Measurements from ENCODE around the gene CDH2.
A peak's percentile ranks its signal among the peaks of the same experiment; 100 is the strongest.

CDH2 gene

GRCh38 chr18:28176948-28177827, at the start of gene CDH2:
CDH2 (minus strand) TSS chr18:28177130; CDS start chr18:28177022, 108 bp downstream.
- no peak for DNase-seq (ENCODE audit: low spot score)

- no peak for DNase-seq (ENCODE audit: low spot score)
These were observed 35.1 kb upstream of the CDH2 start for GRCh38 chr18:28212060-28212459.

- DNase-seq (ENCODE audit: low spot score) = no peak
These were observed 31.9 kb upstream of the CDH2 start for GRCh38 chr18:28208712-28209265.

- DNase-seq (ENCODE audit: low spot score) = no peak
These were observed 31.3 kb upstream of the CDH2 start for GRCh38 chr18:28208268-28208667.

GRCh38 chr18:28204154-28204553, 27.2 kb upstream of the CDH2 start:
- DNase-seq (ENCODE audit: low spot score) = no peak

GRCh38 chr18:28201056-28201455, 24.1 kb upstream of the CDH2 start:
- no peak for DNase-seq (ENCODE audit: low spot score)

GRCh38 chr18:28198620-28199019, 21.7 kb upstream of the CDH2 start:
- no peak for DNase-seq (ENCODE audit: low spot score)

- no peak for DNase-seq (ENCODE audit: low spot score)
These were observed 16.3 kb upstream of the CDH2 start for GRCh38 chr18:28193177-28193778.

- peak; percentile 13 for DNase-seq (ENCODE audit: low spot score)
These were observed 12.7 kb upstream of the CDH2 start for GRCh38 chr18:28189400-28190239.

- no peak for DNase-seq (ENCODE audit: low spot score)
These were observed 8.2 kb upstream of the CDH2 start for GRCh38 chr18:28185121-28185520.

GRCh38 chr18:28183418-28184078, 6.6 kb upstream of the CDH2 start:
- no peak for DNase-seq (ENCODE audit: low spot score)

- no peak for DNase-seq (ENCODE audit: low spot score)
These were observed 4.7 kb upstream of the CDH2 start for GRCh38 chr18:28181616-28182015.

GRCh38 chr18:28178720-28179119, 1.8 kb upstream of the CDH2 start:
- DNase-seq (ENCODE audit: low spot score) = no peak

- no peak for DNase-seq (ENCODE audit: low spot score)
These were observed 1.1 kb upstream of the CDH2 start for GRCh38 chr18:28177828-28178635.

- DNase-seq (ENCODE audit: low spot score) = no peak
These were observed 307 bp downstream of the CDH2 start for GRCh38 chr18:28176698-28176947.

GRCh38 chr18:28175930-28176697, 816 bp downstream of the CDH2 start:
- no peak for DNase-seq (ENCODE audit: low spot score)

- DNase-seq (ENCODE audit: low spot score) = no peak
These were observed 1.6 kb downstream of the CDH2 start for GRCh38 chr18:28175150-28175929.

GRCh38 chr18:28174181-28174905, 2.6 kb downstream of the CDH2 start:
- DNase-seq (ENCODE audit: low spot score) = no peak

GRCh38 chr18:28171837-28172236, 5.1 kb downstream of the CDH2 start:
- DNase-seq (ENCODE audit: low spot score) = no peak
